Colonic mucosa (tissue), 4 donors: ENCODE measurements around the gene TCIRG1. TPM values are rescaled to one million over a fixed set of nuclear protein-coding genes. Genes with fewer than 3 reads are reported as not detected.

Source experiments
- DNase-seq: peaks from one replicate; pipeline ENCODE4 v3.0.0-alpha.2; 2020
- H3K27ac ChIP-seq: fragments of 200-600 bp; one replicate; pipeline ENCODE4 v1.8.0; 2021
- H3K27me3 ChIP-seq: fragments of 200-600 bp; one replicate; pipeline ENCODE4 v1.8.0; 2021
- H3K36me3 ChIP-seq: fragments of 200-600 bp; one replicate; pipeline ENCODE4 v1.8.0; 2021
- H3K4me1 ChIP-seq: fragments of 200-600 bp; one replicate; pipeline ENCODE4 v1.8.0; 2021; ENCODE audit warnings: mild to moderate bottlenecking
- H3K4me3 ChIP-seq: fragments of 200-600 bp; one replicate; pipeline ENCODE4 v1.8.0; 2021
- H3K9ac ChIP-seq, 2 donors: one replicate each; pipeline ENCODE4 v1.7.0; 2013; ENCODE audit warnings: control low read depth in 2 of 2, low read depth in 2 of 2, low read length in 2 of 2
- H3K9me3 ChIP-seq: fragments of 200-600 bp; one replicate; pipeline ENCODE4 v1.8.0; 2021
- CTCF ChIP-seq: fragments of 200-600 bp; IDR thresholded peaks from one replicate; pipeline ENCODE4 v1.8.0; 2022; ENCODE audit warnings: antibody characterized with exemption, mild to moderate bottlenecking
- intact Hi-C: fragments of 100-400 bp; cut with DNase I; formaldehyde crosslinking; loops from one replicate; pipeline ENCODE4 v1.14.1; 2022
- total RNA-seq, 2 donors: library from RNA; stranded (reverse); fragmentation: NEBNext Ultra II Directional in 1 of 2; extraction: Animal tissue kit (Norgen Biotek cat#: 25700) in 1 of 2; gene quantifications; one replicate each; pipeline ENCODE4 v1.2.1, GENCODE V29; 2021
- donor health status: healthy.
- donor health status: DM: no; HTN: no; CAD: no.
- donor health status: DM: no; HTN: no; CAD: no.

Gene TCIRG1
- total RNA-seq, 2 donors from 2014 or later: 133 to 246 TPM

GRCh38 chr11:68049509-68050370 is 10.9 kb downstream of the TCIRG1 start:
- Histone ChIP-seq H3K4me1 (no peaks in the 10 kb centered on the region), H3K9me3 (no peaks in the 10 kb centered on the region), H3K4me3 (no peak overlapping the region), H3K27me3 (no peaks in the 10 kb centered on the region), H3K9ac (no peak overlapping the region), H3K36me3 (peaks cover 20% of the 10 kb centered on the region), H3K27ac (no peak overlapping the region)
- DNase-seq: no peak
- intact Hi-C loops: loop anchor here (10.0 kb wide), 1 partner anchor 155 kb away; no protein-coding TSS in a partner anchor
- no peak for TF ChIP-seq CTCF

- no peaks in the 10 kb centered on the region for H3K4me1 ChIP-seq
- intact Hi-C loops: no loop called here
- H3K4me3 ChIP-seq: no peak overlapping the region
- no peaks in the 10 kb centered on the region for H3K27me3 ChIP-seq
- TF ChIP-seq CTCF: no peak
- H3K36me3 ChIP-seq: peaks cover 20% of the 10 kb centered on the region
- no peaks in the 10 kb centered on the region for H3K9me3 ChIP-seq
- no peak for DNase-seq
- no peak overlapping the region for H3K27ac ChIP-seq
- no peak overlapping the region for H3K9ac ChIP-seq
Measured at GRCh38 chr11:68050371-68050841, 11.6 kb downstream of the TCIRG1 start.

- no peak overlapping the region for H3K9ac ChIP-seq
- H3K27me3 ChIP-seq: no peaks in the 10 kb centered on the region
- no peak for DNase-seq
- TF ChIP-seq CTCF: no peak
- no peaks in the 10 kb centered on the region for H3K4me1 ChIP-seq
- H3K27ac ChIP-seq: no peak overlapping the region
- H3K4me3 ChIP-seq: no peak overlapping the region
- intact Hi-C loops: no loop called here
- H3K9me3 ChIP-seq: no peaks in the 10 kb centered on the region
- peaks cover 15% of the 10 kb centered on the region for H3K36me3 ChIP-seq
Measured at GRCh38 chr11:68051191-68052136, 12.6 kb downstream of the TCIRG1 start.

- H3K36me3 ChIP-seq: peaks cover 15% of the 10 kb centered on the region
Measured at GRCh38 chr11:68052137-68052873, 13.5 kb downstream of the TCIRG1 start.

More at GRCh38 chr11:68052137-68052873, 13.5 kb downstream of the TCIRG1 start:
- TF ChIP-seq CTCF: no peak
- intact Hi-C loops: no loop called here
- no peaks in the 10 kb centered on the region for H3K27me3 ChIP-seq
- no peak overlapping the region for H3K27ac ChIP-seq
- no peak for DNase-seq
- no peaks in the 10 kb centered on the region for H3K9me3 ChIP-seq
- no peak overlapping the region for H3K4me3 ChIP-seq
- H3K9ac ChIP-seq: no peak overlapping the region
- H3K4me1 ChIP-seq: no peaks in the 10 kb centered on the region
